Pancreas (tissue), 8 donors: ENCODE data around the gene LRFN3. TPM values are rescaled to one million over a fixed set of nuclear protein-coding genes. Genes with fewer than 3 reads are reported as not detected.

Source experiments
- polyA plus RNA-seq, 2 donors: library from polyadenylated mRNA; stranded (reverse); fragments of 200-250 nt; gene quantifications; one replicate each; pipeline ENCODE4 v1.2.3, GENCODE V29; 2013
- total RNA-seq, 6 donors: library from RNA; stranded (reverse); fragmentation: NEBNext Ultra II Directional in 4 of 6; extraction: Animal tissue kit (Norgen Biotek cat#: 25700) in 4 of 6; gene quantifications; one replicate each; pipeline versions ENCODE4 v1.2.1 to v1.2.4, GENCODE V29; 2021 to 2023
- donor health status: healthy with polysubstance abuse.
- donor health status: DM: no; HTN: no; CAD: no; lungs with moderate emphysema.
- donor health status: DM: no; HTN: no; CAD: no.
- donor health status: Bipolar disorder and iron deficiency.
- donor health status: DM: yes; HTN: yes; CAD: no.
- donor health status: DM: no; HTN: no; CAD: no.
- donor health status: DM: no; HTN: no; CAD: no.
- donor health status: DM: yes; HTN: yes; CAD: no.

The LRFN3 gene
- total and polyA plus RNA-seq, 8 donors = 4.9 to 9.8 (median 6.9) TPM

Other genes with a start within 250 kb of the LRFN3 start
- under 1 TPM in 1 of 6 donors, not detected in 5; 0.13 TPM for gene ZBTB32, start 231.8 kb upstream of the LRFN3 start, total RNA-seq
- gene ZBTB32, start 231.8 kb upstream of the LRFN3 start, polyA plus RNA-seq = under 1 TPM in 1 of 2 donors, not detected in 1; 0.14 TPM
- 10 to 100 TPM; 16.7 to 28.4 (median 23.8) TPM for gene KMT2B, start 218.4 kb upstream of the LRFN3 start, total RNA-seq
- gene KMT2B, start 218.4 kb upstream of the LRFN3 start, polyA plus RNA-seq = 10 to 100 TPM; 56.0 to 59.9 TPM
- gene IGFLR1, start 193.9 kb upstream of the LRFN3 start, total RNA-seq = 1 to 10 TPM; 1.3 to 9.4 (median 6.4) TPM
- 10 to 100 TPM in 1 of 2 donors, 1 to 10 TPM in 1; 7.4 to 17.3 TPM for gene IGFLR1, start 193.9 kb upstream of the LRFN3 start, polyA plus RNA-seq
- gene U2AF1L4, start 191.0 kb upstream of the LRFN3 start, total RNA-seq = 10 to 100 TPM in 5 of 6 donors, 1 to 10 TPM in 1; 9.7 to 14.3 (median 11.7) TPM
- 100 to 1,000 TPM in 1 of 2 donors, 10 to 100 TPM in 1; 62.7 to 124 TPM for gene U2AF1L4, start 191.0 kb upstream of the LRFN3 start, polyA plus RNA-seq
- 10 to 100 TPM; 26.7 to 38.2 (median 35.1) TPM for gene PSENEN, start 190.7 kb upstream of the LRFN3 start, total RNA-seq
- gene PSENEN, start 190.7 kb upstream of the LRFN3 start, polyA plus RNA-seq = 10 to 100 TPM; 53.5 to 64.6 TPM
- gene LIN37, start 187.8 kb upstream of the LRFN3 start, total RNA-seq = 1 to 10 TPM; 1.7 to 5.5 (median 3.7) TPM
- gene LIN37, start 187.8 kb upstream of the LRFN3 start, polyA plus RNA-seq = 10 to 100 TPM; 41.2 to 44.0 TPM
- 10 to 100 TPM in 3 of 6 donors, 1 to 10 TPM in 3; 3.4 to 16.4 (median 11.7) TPM for gene HSPB6, start 179.3 kb upstream of the LRFN3 start, total RNA-seq
- 10 to 100 TPM; 42.2 to 59.8 TPM for gene HSPB6, start 179.3 kb upstream of the LRFN3 start, polyA plus RNA-seq
- 1 to 10 TPM; 7.2 to 9.9 (median 8.6) TPM for gene PROSER3, start 178.2 kb upstream of the LRFN3 start, total RNA-seq
- gene PROSER3, start 178.2 kb upstream of the LRFN3 start, polyA plus RNA-seq = 10 to 100 TPM in 1 of 2 donors, 1 to 10 TPM in 1; 7.8 to 19.6 TPM
- gene ARHGAP33, start 160.8 kb upstream of the LRFN3 start, total RNA-seq = 10 to 100 TPM in 2 of 6 donors, 1 to 10 TPM in 4; 2.7 to 13.9 (median 8.0) TPM
- 10 to 100 TPM; 23.8 to 39.6 TPM for gene ARHGAP33, start 160.8 kb upstream of the LRFN3 start, polyA plus RNA-seq
- gene PRODH2, start 123.5 kb upstream of the LRFN3 start, total RNA-seq = 1 to 10 TPM in 5 of 6 donors, under 1 TPM in 1; 0.95 to 6.4 (median 2.7) TPM
- 10 to 100 TPM; 13.8 to 21.5 TPM for gene PRODH2, start 123.5 kb upstream of the LRFN3 start, polyA plus RNA-seq
- gene NPHS1, start 83.9 kb upstream of the LRFN3 start, total RNA-seq = 10 to 100 TPM; 11.5 to 21.3 (median 15.1) TPM
- 10 to 100 TPM; 17.1 to 32.3 TPM for gene NPHS1, start 83.9 kb upstream of the LRFN3 start, polyA plus RNA-seq
- 10 to 100 TPM; 28.5 to 89.0 (median 47.9) TPM for gene KIRREL2, start 79.5 kb upstream of the LRFN3 start, total RNA-seq
- 10 to 100 TPM; 38.1 to 49.7 TPM for gene KIRREL2, start 79.5 kb upstream of the LRFN3 start, polyA plus RNA-seq
- gene APLP1, start 67.8 kb upstream of the LRFN3 start, total RNA-seq = 10 to 100 TPM; 39.2 to 71.8 (median 47.1) TPM
- 100 to 1,000 TPM; 100 to 154 TPM for gene APLP1, start 67.8 kb upstream of the LRFN3 start, polyA plus RNA-seq
- gene NFKBID, start 35.8 kb upstream of the LRFN3 start, total RNA-seq = 10 to 100 TPM in 1 of 6 donors, 1 to 10 TPM in 5; 3.1 to 10.4 (median 4.2) TPM
- gene NFKBID, start 35.8 kb upstream of the LRFN3 start, polyA plus RNA-seq = 10 to 100 TPM; 15.7 to 16.7 TPM
- 1 to 10 TPM in 4 of 6 donors, under 1 TPM in 2; 0.46 to 7.4 (median 1.7) TPM for gene HCST, start 33.8 kb upstream of the LRFN3 start, total RNA-seq
- 10 to 100 TPM in 1 of 2 donors, 1 to 10 TPM in 1; 2.3 to 10.2 TPM for gene HCST, start 33.8 kb upstream of the LRFN3 start, polyA plus RNA-seq
- 10 to 100 TPM in 3 of 6 donors, 1 to 10 TPM in 3; 2.5 to 73.8 (median 11.0) TPM for gene TYROBP, start 28.1 kb upstream of the LRFN3 start, total RNA-seq
- 10 to 100 TPM; 17.4 to 22.8 TPM for gene TYROBP, start 28.1 kb upstream of the LRFN3 start, polyA plus RNA-seq
- 10 to 100 TPM in 5 of 6 donors, 1 to 10 TPM in 1; 8.7 to 16.6 (median 10.8) TPM for gene SDHAF1, start 58.8 kb downstream of the LRFN3 start, total RNA-seq
- 10 to 100 TPM; 15.8 to 21.0 TPM for gene SDHAF1, start 58.8 kb downstream of the LRFN3 start, polyA plus RNA-seq
- gene SYNE4, start 72.4 kb downstream of the LRFN3 start, total RNA-seq = 1 to 10 TPM; 2.6 to 5.9 (median 4.3) TPM
- gene SYNE4, start 72.4 kb downstream of the LRFN3 start, polyA plus RNA-seq = 10 to 100 TPM in 1 of 2 donors, 1 to 10 TPM in 1; 7.3 to 14.3 TPM
- gene ALKBH6, start 77.8 kb downstream of the LRFN3 start, total RNA-seq = 10 to 100 TPM in 1 of 6 donors, 1 to 10 TPM in 5; 2.6 to 10.9 (median 4.9) TPM
- gene ALKBH6, start 77.8 kb downstream of the LRFN3 start, polyA plus RNA-seq = 10 to 100 TPM; 15.4 to 22.8 TPM
- gene CLIP3, start 96.5 kb downstream of the LRFN3 start, total RNA-seq = 1 to 10 TPM; 1.2 to 5.7 (median 2.5) TPM
- 1 to 10 TPM; 3.0 to 9.1 TPM for gene CLIP3, start 96.5 kb downstream of the LRFN3 start, polyA plus RNA-seq
- 1 to 10 TPM in 5 of 6 donors, under 1 TPM in 1; 0.88 to 2.7 (median 1.8) TPM for gene THAP8, start 117.9 kb downstream of the LRFN3 start, total RNA-seq
- gene THAP8, start 117.9 kb downstream of the LRFN3 start, polyA plus RNA-seq = 1 to 10 TPM; 3.0 to 3.2 TPM
- gene WDR62, start 118.5 kb downstream of the LRFN3 start, total RNA-seq = under 1 TPM; 0.12 to 0.47 (median 0.26) TPM
- under 1 TPM; 0.42 to 0.49 TPM for gene WDR62, start 118.5 kb downstream of the LRFN3 start, polyA plus RNA-seq
- not detected for gene OVOL3, start 174.8 kb downstream of the LRFN3 start, total RNA-seq
- not detected for gene OVOL3, start 174.8 kb downstream of the LRFN3 start, polyA plus RNA-seq
- gene POLR2I, start 178.5 kb downstream of the LRFN3 start, total RNA-seq = 10 to 100 TPM; 29.8 to 40.6 (median 35.3) TPM
- gene POLR2I, start 178.5 kb downstream of the LRFN3 start, polyA plus RNA-seq = 10 to 100 TPM; 45.7 to 58.0 TPM
- 10 to 100 TPM; 22.3 to 65.0 (median 32.3) TPM for gene TBCB, start 179.1 kb downstream of the LRFN3 start, total RNA-seq
- gene TBCB, start 179.1 kb downstream of the LRFN3 start, polyA plus RNA-seq = 100 to 1,000 TPM in 1 of 2 donors, 10 to 100 TPM in 1; 72.6 to 131 TPM
- 100 to 1,000 TPM; 124 to 273 (median 175) TPM for gene CAPNS1, start 203.7 kb downstream of the LRFN3 start, total RNA-seq
- gene CAPNS1, start 203.7 kb downstream of the LRFN3 start, polyA plus RNA-seq = 100 to 1,000 TPM; 260 to 271 TPM
- 10 to 100 TPM in 5 of 6 donors, 1 to 10 TPM in 1; 4.1 to 25.3 (median 15.1) TPM for gene COX7A1, start 216.1 kb downstream of the LRFN3 start, total RNA-seq
- gene COX7A1, start 216.1 kb downstream of the LRFN3 start, polyA plus RNA-seq = 10 to 100 TPM; 13.6 to 31.0 TPM